Measurements from ENCODE around the gene KCNIP3. TPM values are rescaled to one million over a fixed set of nuclear protein-coding genes. Genes with fewer than 3 reads are reported as not detected.

KCNIP3 gene
- total RNA-seq, 1 donor from 2014 or later, result 0.68 TPM

DNA sequence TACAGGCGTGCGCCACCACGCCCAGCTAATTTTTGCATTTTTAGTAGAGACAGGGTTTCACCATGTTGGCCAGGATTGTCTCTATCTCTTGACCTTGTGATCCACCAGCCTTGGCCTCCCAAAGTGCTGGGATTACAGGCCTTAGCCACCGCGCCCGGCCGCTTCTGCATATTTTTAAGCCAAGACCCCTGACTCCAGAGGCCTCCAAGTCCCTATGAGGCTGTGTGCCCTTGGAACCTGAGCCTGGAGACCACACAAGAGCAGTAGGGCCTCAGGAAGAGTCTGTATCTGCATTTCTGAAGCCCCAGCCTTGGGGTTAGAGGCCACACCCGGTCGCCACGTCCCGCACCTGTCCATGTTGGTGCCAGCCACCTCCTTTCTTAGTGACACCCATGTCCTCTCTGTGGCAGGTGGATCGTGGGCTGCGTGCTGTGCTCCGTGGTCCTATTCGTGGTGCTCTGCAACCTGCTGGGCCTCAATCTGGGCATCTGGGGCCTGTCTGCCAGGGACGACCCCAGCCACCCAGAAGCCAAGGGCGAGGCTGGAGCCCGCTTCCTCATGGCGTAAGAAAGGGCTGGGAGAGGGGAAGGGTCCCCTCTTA, 17.6 kb upstream of the KCNIP3 start:
- no peak overlapping the region for H3K9ac ChIP-seq (ENCODE audit: low read length)
- H3K79me2 ChIP-seq (ENCODE audit: insufficient read depth, low read length), result no peaks in the 10 kb centered on the region
- H3K4me1 ChIP-seq (ENCODE audit: insufficient read depth, low read length), result peaks cover 13% of the 10 kb centered on the region
- no peak overlapping the region for H3K4me3 ChIP-seq (ENCODE audit: insufficient read depth, low read depth, low read length)
- no peaks in the 10 kb centered on the region for H3K36me3 Mint-ChIP-seq (ENCODE audit: low read depth, unreplicated experiment)
- no peaks in the 10 kb centered on the region for H4K20me1 ChIP-seq (ENCODE audit: insufficient read depth, low read length)
- no peak overlapping the region for H3K27ac Mint-ChIP-seq (ENCODE audit: unreplicated experiment)
- TF ChIP-seq, protein P1, sequence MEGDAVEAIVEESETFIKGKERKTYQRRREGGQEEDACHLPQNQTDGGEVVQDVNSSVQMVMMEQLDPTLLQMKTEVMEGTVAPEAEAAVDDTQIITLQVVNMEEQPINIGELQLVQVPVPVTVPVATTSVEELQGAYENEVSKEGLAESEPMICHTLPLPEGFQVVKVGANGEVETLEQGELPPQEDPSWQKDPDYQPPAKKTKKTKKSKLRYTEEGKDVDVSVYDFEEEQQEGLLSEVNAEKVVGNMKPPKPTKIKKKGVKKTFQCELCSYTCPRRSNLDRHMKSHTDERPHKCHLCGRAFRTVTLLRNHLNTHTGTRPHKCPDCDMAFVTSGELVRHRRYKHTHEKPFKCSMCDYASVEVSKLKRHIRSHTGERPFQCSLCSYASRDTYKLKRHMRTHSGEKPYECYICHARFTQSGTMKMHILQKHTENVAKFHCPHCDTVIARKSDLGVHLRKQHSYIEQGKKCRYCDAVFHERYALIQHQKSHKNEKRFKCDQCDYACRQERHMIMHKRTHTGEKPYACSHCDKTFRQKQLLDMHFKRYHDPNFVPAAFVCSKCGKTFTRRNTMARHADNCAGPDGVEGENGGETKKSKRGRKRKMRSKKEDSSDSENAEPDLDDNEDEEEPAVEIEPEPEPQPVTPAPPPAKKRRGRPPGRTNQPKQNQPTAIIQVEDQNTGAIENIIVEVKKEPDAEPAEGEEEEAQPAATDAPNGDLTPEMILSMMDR (IDR thresholded peaks at IDR 0.05; ENCODE audit: insufficient read depth, low read depth, low read length), result no peak
- no peak for TF ChIP-seq EZH2 (IDR thresholded peaks at IDR 0.05; ENCODE audit: insufficient read depth, low read length)
- DNase-seq (ENCODE audit: low read depth) (no peak), FAIRE-seq (no peak)
- H3K27me3 Mint-ChIP-seq (ENCODE audit: low read depth, unreplicated experiment), result peaks cover 13% of the 10 kb centered on the region
- no peaks in the 10 kb centered on the region for H3K9me3 ChIP-seq (ENCODE audit: insufficient read depth, low read depth, low read length)
- peaks cover 2% of the 10 kb centered on the region for H3K9me3 Mint-ChIP-seq (ENCODE audit: unreplicated experiment)
- no peak overlapping the region for H2AFZ ChIP-seq (ENCODE audit: low read depth, low read length)
- no peaks in the 10 kb centered on the region for H3K36me3 ChIP-seq (ENCODE audit: insufficient read depth, low read length)
- no peak overlapping the region for H3K4me2 ChIP-seq (ENCODE audit: low read length)
- no peak overlapping the region for H3K27ac ChIP-seq (ENCODE audit: low read depth, low read length)
- no peaks in the 10 kb centered on the region for H3K27me3 ChIP-seq (ENCODE audit: insufficient read depth, low read length)
- H3K4me1 Mint-ChIP-seq (ENCODE audit: low read depth, unreplicated experiment), result peaks cover 6% of the 10 kb centered on the region
- H3K4me3 Mint-ChIP-seq (ENCODE audit: unreplicated experiment), result no peak overlapping the region

DNA sequence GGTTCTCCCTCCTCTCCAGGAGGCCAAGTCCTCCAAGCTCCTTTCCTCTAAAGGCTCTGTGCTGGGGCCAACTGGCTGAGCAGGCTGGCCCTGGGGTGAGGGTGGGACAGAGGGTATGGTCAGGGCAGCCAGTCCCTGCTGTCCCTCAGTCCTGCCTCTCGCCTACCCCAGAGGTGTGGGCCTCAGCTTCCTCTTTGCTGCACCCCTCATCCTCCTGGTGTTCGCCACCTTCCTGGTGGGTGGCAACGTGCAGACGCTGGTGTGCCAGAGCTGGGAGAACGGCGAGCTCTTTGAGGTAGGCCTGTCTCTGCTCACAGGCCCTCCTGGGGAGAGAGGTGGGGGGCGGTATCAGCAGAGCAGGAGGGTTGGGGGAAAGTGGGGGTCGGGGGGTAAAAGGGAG, 16.1 kb upstream of the KCNIP3 start:
- no peak overlapping the region for H3K4me3 Mint-ChIP-seq (ENCODE audit: unreplicated experiment)
- FAIRE-seq, result no peak
- H3K36me3 Mint-ChIP-seq (ENCODE audit: low read depth, unreplicated experiment), result no peaks in the 10 kb centered on the region
- H2AFZ ChIP-seq (ENCODE audit: low read depth, low read length), result no peak overlapping the region
- no peak overlapping the region for H3K4me2 ChIP-seq (ENCODE audit: low read length)
- no peak overlapping the region for H3K27ac ChIP-seq (ENCODE audit: low read depth, low read length)
- H3K27me3 Mint-ChIP-seq (ENCODE audit: low read depth, unreplicated experiment), result peaks cover 15% of the 10 kb centered on the region
- no peak overlapping the region for H3K27ac Mint-ChIP-seq (ENCODE audit: unreplicated experiment)
- H3K4me1 Mint-ChIP-seq (ENCODE audit: low read depth, unreplicated experiment), result peaks cover 6% of the 10 kb centered on the region
- TF ChIP-seq, protein P1 (IDR thresholded peaks at IDR 0.05; ENCODE audit: insufficient read depth, low read depth, low read length), result no peak
- TF ChIP-seq EZH2 (IDR thresholded peaks at IDR 0.05; ENCODE audit: insufficient read depth, low read length), result no peak
- no peak overlapping the region for H3K9ac ChIP-seq (ENCODE audit: low read length)
- no peaks in the 10 kb centered on the region for H3K27me3 ChIP-seq (ENCODE audit: insufficient read depth, low read length)
- H3K4me1 ChIP-seq (ENCODE audit: insufficient read depth, low read length), result peaks cover 13% of the 10 kb centered on the region
- peaks cover 2% of the 10 kb centered on the region for H3K9me3 Mint-ChIP-seq (ENCODE audit: unreplicated experiment)
- no peaks in the 10 kb centered on the region for H3K79me2 ChIP-seq (ENCODE audit: insufficient read depth, low read length)
- no peaks in the 10 kb centered on the region for H3K9me3 ChIP-seq (ENCODE audit: insufficient read depth, low read depth, low read length)
- H3K4me3 ChIP-seq (ENCODE audit: insufficient read depth, low read depth, low read length), result no peak overlapping the region
- DNase-seq (ENCODE audit: low read depth), result no peak
- no peaks in the 10 kb centered on the region for H3K36me3 ChIP-seq (ENCODE audit: insufficient read depth, low read length)
- no peaks in the 10 kb centered on the region for H4K20me1 ChIP-seq (ENCODE audit: insufficient read depth, low read length)

DNA sequence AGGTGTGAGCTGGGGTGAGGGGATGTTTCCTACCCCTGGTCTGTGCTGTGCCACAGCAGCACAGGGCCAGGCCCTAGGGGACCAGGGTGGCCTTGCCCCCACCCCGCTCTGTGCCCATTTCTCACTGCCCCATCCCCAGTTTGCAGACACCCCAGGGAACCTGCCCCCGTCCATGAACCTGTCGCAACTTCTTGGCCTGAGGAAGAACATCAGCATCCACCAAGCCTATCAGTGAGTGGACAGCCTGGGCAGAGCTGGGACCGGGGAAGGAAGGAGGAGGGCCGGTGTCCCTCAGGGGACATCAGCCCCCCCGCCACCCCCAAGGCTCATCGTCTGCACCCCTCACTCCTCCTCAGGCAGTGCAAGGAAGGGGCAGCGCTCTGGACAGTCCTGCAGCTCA, 15.4 kb upstream of the KCNIP3 start:
- H3K4me3 ChIP-seq (ENCODE audit: insufficient read depth, low read depth, low read length), result no peak overlapping the region
- Mint-ChIP-seq H3K9me3 (ENCODE audit: unreplicated experiment) (peaks cover 2% of the 10 kb centered on the region), H3K4me1 (ENCODE audit: low read depth, unreplicated experiment) (peaks cover 6% of the 10 kb centered on the region), H3K27me3 (ENCODE audit: low read depth, unreplicated experiment) (peaks cover 15% of the 10 kb centered on the region), H3K4me3 (ENCODE audit: unreplicated experiment) (no peak overlapping the region), H3K36me3 (ENCODE audit: low read depth, unreplicated experiment) (no peaks in the 10 kb centered on the region), H3K27ac (ENCODE audit: unreplicated experiment) (no peak overlapping the region)
- H3K9ac ChIP-seq (ENCODE audit: low read length), result no peak overlapping the region
- H3K9me3 ChIP-seq (ENCODE audit: insufficient read depth, low read depth, low read length), result no peaks in the 10 kb centered on the region
- H4K20me1 ChIP-seq (ENCODE audit: insufficient read depth, low read length), result no peaks in the 10 kb centered on the region
- no peak overlapping the region for H3K4me2 ChIP-seq (ENCODE audit: low read length)
- H3K27ac ChIP-seq (ENCODE audit: low read depth, low read length), result no peak overlapping the region
- FAIRE-seq (no peak), DNase-seq (ENCODE audit: low read depth) (no peak)
- H3K27me3 ChIP-seq (ENCODE audit: insufficient read depth, low read length), result no peaks in the 10 kb centered on the region
- H3K4me1 ChIP-seq (ENCODE audit: insufficient read depth, low read length), result peaks cover 13% of the 10 kb centered on the region
- no peak overlapping the region for H2AFZ ChIP-seq (ENCODE audit: low read depth, low read length)
- H3K79me2 ChIP-seq (ENCODE audit: insufficient read depth, low read length), result no peaks in the 10 kb centered on the region
- TF ChIP-seq, protein P1 (IDR thresholded peaks at IDR 0.05; ENCODE audit: insufficient read depth, low read depth, low read length), result no peak
- TF ChIP-seq EZH2 (IDR thresholded peaks at IDR 0.05; ENCODE audit: insufficient read depth, low read length), result no peak
- H3K36me3 ChIP-seq (ENCODE audit: insufficient read depth, low read length), result no peaks in the 10 kb centered on the region

Measured in astrocyte (in vitro differentiated cells and primary cell).